ENCODE results near the gene COP1.

- TF ChIP-seq CTCF (IDR thresholded peaks at IDR 0.05) (no peak), POLR2A (IDR thresholded peaks at IDR 0.05) (no peak)
These were observed 47.1 kb downstream of the COP1 start for GRCh38 chr1:176159993-176160392.

Data from right lobe of liver (tissue), 4 donors.